Type B pancreatic cell (in vitro differentiated cells): ENCODE data around the gene KCNQ5. TPM values are rescaled to one million over a fixed set of nuclear protein-coding genes. Genes with fewer than 3 reads are reported as not detected.
A peak's percentile ranks its signal among the peaks of the same experiment; 100 is the strongest.

Experiments used
- DNase-seq: peaks from one replicate; pipeline ENCODE4 v3.0.0; 2021; ENCODE audit warnings: mixed read lengths; ENCODE audit not compliant: unreplicated experiment; ENCODE audit errors: extremely low spot score
- H3K27ac Mint-ChIP-seq: 2 replicates; pipeline ENCODE4 v1.8.0; 2021; ENCODE audit warnings: mild to moderate bottlenecking, mixed read lengths
- H3K27me3 Mint-ChIP-seq: 2 replicates; pipeline ENCODE4 v1.8.0; 2021; ENCODE audit warnings: mixed read lengths
- H3K36me3 Mint-ChIP-seq: 2 replicates; pipeline ENCODE4 v1.8.0; 2021; ENCODE audit warnings: mixed read lengths
- H3K4me1 Mint-ChIP-seq: one replicate; pipeline ENCODE4 v1.8.0; 2021; ENCODE audit warnings: mixed read lengths; ENCODE audit not compliant: unreplicated experiment
- H3K4me3 Mint-ChIP-seq: 2 replicates; pipeline ENCODE4 v1.8.0; 2021; ENCODE audit warnings: mild to moderate bottlenecking, mixed read lengths
- H3K9me3 Mint-ChIP-seq: 2 replicates; pipeline ENCODE4 v1.8.0; 2021; ENCODE audit warnings: mixed read lengths
- CTCF ChIP-seq: fragments of 200-600 bp; sonication (generic); conservative IDR thresholded peaks from 2 replicates; pipeline ENCODE4 v1.5.0; 2021; ENCODE audit warnings: antibody characterized with exemption, mild to moderate bottlenecking
- total RNA-seq: library from RNA; stranded (reverse); gene quantifications from 2 replicates; pipeline ENCODE4 v1.2.1, GENCODE V29; 2021; ENCODE audit warnings: low replicate concordance

The KCNQ5 gene
- total RNA-seq, 1 donor from 2014 or later = 1.7 TPM

- no peak for DNase-seq
- Mint-ChIP-seq H3K27ac (no peak overlapping the region), H3K9me3 (no peaks in the 10 kb centered on the region), H3K36me3 (no peaks in the 10 kb centered on the region), H3K27me3 (peaks cover 9% of the 10 kb centered on the region), H3K4me1 (no peaks in the 10 kb centered on the region), H3K4me3 (no peak overlapping the region)
- no peak for TF ChIP-seq CTCF
These were observed 26.1 kb upstream of the KCNQ5 start for GRCh38 chr6:72595812-72596211.

- Mint-ChIP-seq H3K4me3 (no peak overlapping the region), H3K9me3 (no peaks in the 10 kb centered on the region), H3K27ac (no peak overlapping the region), H3K27me3 (peaks cover 52% of the 10 kb centered on the region), H3K4me1 (peaks cover 16% of the 10 kb centered on the region), H3K36me3 (no peaks in the 10 kb centered on the region)
- peak; percentile 78 for TF ChIP-seq CTCF
- DNase-seq = no peak
These were observed 5.4 kb upstream of the KCNQ5 start for GRCh38 chr6:72616406-72617015.

GRCh38 chr6:72617721-72618120 is 4.1 kb upstream of the KCNQ5 start:
- DNase-seq = no peak
- Mint-ChIP-seq H3K36me3 (no peaks in the 10 kb centered on the region), H3K4me1 (peaks cover 16% of the 10 kb centered on the region), H3K4me3 (no peak overlapping the region), H3K27me3 (peaks cover 55% of the 10 kb centered on the region), H3K9me3 (no peaks in the 10 kb centered on the region), H3K27ac (no peak overlapping the region)
- TF ChIP-seq CTCF = no peak

- Mint-ChIP-seq H3K9me3 (no peaks in the 10 kb centered on the region), H3K4me1 (peaks cover 16% of the 10 kb centered on the region), H3K27me3 (peaks cover 73% of the 10 kb centered on the region), H3K4me3 (peak overlapping the region; percentile 86), H3K27ac (no peak overlapping the region), H3K36me3 (no peaks in the 10 kb centered on the region)
- DNase-seq = no peak
- no peak for TF ChIP-seq CTCF
These were observed 1.8 kb upstream of the KCNQ5 start for GRCh38 chr6:72619883-72620696.

- DNase-seq = no peak
- Mint-ChIP-seq H3K36me3 (no peaks in the 10 kb centered on the region), H3K27ac (no peak overlapping the region), H3K4me1 (peaks cover 16% of the 10 kb centered on the region), H3K27me3 (peaks cover 73% of the 10 kb centered on the region), H3K4me3 (peak overlapping the region; percentile 86), H3K9me3 (no peaks in the 10 kb centered on the region)
- TF ChIP-seq CTCF = no peak
These were observed 983 bp upstream of the KCNQ5 start for GRCh38 chr6:72620871-72621290.
